NOMO-1 treated with dmso at 0.1 percent for 144 hours (cell line): ENCODE data around the gene EMD.
"Not testable (repeated sequence)": the region's sequence is repeated elsewhere in the genome, so short reads cannot be mapped to it uniquely, and the experiment has no call there.

Source experiments
- DNase-seq: peaks from one replicate; lab custom pipeline; 2025; ENCODE audit not compliant: unreplicated experiment; lab: John Stamatoyannopoulos, UW

EMD gene

DNA sequence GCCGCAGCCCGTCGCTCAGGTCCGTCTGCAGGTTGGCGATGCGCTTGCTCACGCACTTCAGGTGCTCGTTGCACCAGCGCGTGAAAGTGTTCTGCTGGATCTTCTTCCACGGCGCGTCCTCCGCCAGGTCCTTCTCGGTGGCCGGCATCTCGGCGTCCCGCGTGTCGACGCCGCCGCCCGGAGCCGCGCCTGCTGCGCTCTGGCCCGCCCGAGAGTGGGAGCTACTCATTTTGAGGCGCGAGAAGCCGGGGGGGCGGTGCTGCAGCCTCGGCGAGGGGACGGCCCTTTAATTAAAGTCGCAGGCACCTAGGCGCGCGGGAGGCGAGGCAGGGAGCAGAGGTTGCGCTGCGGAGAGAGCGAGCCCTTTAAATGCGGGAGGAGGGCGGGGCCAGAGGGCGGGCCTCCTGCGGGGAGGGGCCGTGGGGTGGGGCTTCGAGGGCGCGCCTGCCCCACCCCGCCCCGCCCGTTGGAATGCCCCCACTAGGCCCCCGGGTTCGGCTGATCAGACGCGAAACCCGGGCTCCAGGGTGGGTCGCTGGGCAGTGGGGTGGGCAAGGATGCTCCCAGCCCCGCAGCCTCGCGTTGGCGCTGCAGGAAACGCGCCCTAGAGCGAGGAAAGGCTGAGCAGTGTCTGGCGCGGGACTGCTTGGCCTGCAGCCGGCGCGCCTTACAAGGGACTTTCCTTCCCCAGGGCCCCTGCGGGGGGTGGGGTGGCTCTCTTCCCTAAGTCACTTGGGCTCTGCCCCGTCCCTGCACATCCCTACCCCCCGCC is 7.9 kb upstream of the EMD start:
- DNase-seq = peak; percentile 81

DNA sequence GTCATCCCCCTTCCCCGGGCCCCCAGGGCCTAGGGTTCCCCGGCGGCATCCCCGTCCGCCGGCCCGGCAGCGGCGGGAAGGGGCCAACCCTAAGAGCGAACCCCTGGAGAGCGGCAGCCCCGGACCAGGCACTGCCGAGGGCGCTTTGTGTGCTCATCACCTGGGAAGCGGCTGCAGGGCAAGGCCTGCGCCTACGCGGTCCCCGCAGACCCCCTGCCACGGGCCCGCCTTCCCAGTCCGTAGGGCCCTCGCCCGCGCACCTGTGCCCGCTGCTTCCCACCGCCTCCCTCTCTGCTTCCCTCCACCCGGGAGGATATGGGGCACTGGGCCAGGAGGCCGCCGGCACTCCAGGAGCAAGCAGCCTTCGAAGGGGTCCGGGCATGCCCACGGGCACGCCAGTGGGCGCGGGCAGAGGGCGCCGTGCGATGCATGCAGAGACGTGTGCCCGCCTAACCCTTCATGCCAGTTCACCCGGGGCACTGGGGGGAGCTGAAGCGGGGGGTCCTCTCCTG is 7.2 kb upstream of the EMD start:
- DNase-seq = no peak

DNA sequence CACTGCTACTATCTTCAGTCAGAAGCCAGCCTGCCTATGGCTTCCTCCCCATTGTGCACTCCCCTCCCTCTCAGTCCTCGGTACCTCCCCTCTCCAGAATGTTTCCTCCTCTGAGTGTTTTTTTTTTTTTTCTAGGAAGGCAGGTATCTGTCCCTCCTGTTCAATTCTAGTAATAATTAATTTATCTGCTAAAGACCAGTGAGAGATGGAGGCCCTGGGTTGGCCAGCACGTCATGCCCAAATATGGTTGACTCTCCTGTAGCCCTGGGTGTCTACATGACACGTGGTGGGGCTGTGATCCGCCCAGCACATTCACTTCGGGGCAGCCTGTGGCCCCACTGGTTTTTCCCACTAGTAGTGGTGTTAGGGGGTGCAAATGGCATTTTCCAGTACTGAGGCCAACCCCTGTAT is 6.5 kb upstream of the EMD start:
- no peak for DNase-seq

GRCh38 chrX:154373340-154374306 is 5.5 kb upstream of the EMD start:
- no peak for DNase-seq

DNA sequence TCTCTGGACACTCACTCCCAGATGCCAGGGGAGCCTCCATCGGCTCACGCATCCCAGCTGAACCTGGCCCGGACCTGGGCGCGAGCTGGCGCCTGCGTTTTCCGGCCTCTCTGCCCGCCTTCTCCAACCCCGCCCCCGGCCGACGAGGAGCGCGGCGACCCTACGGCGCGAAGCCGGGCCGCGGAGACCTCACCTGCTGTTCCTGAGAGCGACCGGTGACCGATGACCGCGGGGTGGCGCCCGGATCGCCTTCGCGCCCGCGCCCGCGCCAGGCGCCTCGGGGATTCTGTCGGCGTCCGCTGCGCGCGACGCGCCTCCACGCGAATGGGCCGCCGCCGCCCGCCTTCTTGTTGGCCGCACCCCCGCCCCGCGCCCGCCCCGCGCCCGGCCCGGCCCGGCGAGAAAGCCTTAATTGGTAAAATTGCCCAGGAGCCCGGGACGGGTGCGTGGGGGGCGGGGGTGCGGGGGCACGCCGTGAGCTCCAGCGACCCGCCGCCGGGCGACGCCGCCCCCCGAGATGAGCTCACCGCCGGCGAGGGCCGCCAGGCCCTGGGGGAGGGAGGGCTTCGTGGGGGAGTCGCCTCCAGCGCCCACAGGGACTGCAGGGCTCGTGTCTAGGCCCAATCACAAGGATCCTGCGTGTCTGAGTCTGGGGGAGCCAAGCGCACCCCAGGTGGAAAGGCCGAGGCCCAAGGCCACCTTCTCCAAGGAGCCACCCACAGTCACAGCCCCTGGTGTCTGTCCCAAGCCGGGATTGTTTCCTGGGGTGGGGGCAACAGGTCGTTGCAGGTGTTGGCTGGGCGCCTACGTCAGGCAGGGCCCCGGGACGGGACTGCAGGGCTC is 4.6 kb upstream of the EMD start, which contains the start of gene FLNA:
Gene FLNA, minus strand, starts transcription at position 322 of the 843 bp plus-strand sequence. CDS start 3,389 bp downstream, outside the sequence.
- no peak for DNase-seq

GRCh38 chrX:154375156-154375504 is 4.0 kb upstream of the EMD start:
- DNase-seq = no peak

- no peak for DNase-seq
Observed at GRCh38 chrX:154376774-154377173, 2.3 kb upstream of the EMD start.

GRCh38 chrX:154378059-154378798 is 866 bp upstream of the EMD start:
- no peak for DNase-seq

DNA sequence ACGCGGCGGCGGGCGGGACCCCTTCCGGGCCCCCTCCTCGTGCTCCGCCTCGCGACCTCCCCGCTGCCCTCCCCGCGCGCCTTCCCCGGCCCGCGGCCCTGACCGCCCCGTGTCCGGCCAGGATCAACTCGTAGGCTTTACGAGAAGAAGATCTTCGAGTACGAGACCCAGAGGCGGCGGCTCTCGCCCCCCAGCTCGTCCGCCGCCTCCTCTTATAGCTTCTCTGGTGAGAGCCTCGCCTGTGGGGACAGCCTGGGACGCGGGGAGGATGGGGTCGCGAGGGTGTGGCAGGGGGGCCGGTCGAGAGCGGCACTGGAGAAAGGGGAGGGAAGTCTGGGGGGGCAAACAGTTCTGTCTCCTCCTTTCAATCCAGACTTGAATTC is 465 bp downstream of the EMD start:
- DNase-seq = no peak

DNA sequence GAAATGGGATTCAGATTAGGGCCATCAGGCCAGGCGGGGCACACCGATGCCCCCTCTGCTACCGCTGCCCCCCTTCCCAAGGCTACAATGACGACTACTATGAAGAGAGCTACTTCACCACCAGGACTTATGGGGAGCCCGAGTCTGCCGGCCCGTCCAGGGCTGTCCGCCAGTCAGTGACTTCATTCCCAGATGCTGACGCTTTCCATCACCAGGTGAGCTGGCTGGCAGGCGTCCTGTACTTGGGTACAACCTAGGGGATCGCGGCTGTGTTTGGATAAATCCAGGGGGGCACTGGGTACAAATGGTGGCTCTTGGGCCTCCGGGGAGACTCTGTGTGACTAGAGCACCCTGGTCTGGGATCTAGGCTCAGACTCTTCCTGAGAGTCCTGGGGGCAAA is 1.1 kb downstream of the EMD start:
- no peak for DNase-seq

GRCh38 chrX:154380787-154381186 is 1.7 kb downstream of the EMD start:
- no peak for DNase-seq

DNA sequence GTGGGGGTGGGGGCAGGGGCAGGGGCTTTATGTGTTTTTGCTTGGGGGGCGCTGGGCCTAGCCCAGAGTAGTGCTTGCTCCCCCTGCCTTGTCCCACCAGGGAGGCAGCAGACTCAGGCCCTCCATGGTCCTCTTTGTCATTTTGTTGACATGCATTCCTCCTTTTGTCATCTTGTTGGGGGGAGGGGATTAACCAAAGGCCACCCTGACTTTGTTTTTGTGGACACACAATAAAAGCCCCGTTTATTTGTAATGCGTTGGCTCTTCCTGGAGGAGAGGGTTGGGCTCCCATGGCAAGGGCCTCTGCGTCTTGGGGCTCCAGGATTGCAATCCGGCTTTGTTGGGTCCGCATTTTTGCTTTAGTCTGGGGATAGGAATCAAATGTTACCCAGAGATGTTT is 2.2 kb downstream of the EMD start:
- DNase-seq = no peak

- no peak for DNase-seq
Observed at GRCh38 chrX:154382483-154383069, 3.5 kb downstream of the EMD start.

GRCh38 chrX:154383359-154384283 is 4.5 kb downstream of the EMD start:
- no peak for DNase-seq

DNA sequence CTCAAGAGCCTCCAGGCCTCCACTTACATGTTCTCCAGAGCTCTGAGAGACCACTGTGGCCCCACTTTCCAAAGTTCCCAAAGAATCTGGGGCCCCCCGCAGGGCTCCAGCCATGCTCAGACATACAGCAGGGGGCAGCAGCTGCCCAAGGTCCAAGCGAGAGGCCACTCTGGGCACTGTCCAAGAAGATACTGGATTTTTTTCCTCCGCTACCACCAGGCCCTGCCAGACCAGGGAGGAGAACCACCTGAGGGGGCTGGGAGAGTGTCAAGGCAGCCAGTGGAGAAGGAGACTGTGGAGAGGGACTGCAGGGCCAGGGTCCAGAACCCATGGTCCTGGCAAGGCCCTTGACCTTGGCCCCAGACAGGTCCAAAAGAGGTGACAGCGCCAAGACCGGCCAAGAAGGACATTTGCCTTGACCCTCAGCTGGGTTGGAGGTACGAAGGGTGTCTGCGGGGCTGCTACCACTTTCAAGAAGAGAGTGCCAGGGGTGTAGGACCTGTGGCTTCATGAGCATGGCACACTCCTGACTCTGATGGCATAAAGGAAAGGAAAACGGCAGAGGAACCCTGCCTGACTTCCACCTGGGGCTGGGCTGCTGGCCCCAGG is 5.3 kb downstream of the EMD start:
- DNase-seq = no peak

DNA sequence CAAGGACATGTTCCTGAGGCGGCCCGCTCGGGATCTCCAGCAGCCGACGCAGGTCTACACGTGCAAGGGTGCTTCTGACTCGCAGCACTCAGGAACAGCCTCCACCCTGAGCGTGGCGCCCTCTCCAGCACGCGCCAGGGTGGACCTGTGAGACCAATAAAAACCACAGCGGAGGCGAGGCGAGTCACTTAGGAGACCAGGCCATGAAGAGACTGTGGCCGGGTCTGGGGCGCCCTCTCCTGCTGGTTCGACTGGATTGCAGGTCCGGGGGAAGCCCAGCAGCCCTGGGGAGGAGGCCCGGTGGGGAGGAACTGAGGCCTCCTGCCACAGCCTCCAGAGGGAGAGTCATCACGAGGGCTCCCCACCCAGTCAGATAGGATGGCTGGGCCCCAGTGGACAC is 9.0 kb downstream of the EMD start:
- DNase-seq = not testable (repeated sequence)

DNA sequence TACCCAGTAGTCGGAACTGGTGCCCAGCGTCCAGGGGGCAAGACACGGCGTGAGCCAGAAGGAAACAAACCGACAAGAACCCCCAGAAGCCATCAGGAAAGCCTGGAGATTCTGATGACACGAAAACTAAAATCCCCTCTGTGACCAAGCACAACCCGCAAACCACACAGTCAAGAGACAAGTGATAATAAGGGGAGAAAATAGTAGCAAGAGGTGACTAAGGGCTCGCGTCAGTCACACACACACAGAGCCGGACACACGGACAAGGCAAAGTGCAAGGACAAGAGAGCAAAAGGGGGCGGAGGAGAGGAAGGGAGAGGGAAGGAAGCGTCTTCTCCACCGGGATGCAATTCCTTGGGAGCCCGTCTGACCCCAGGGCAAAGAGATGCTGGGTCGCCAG is 9.6 kb downstream of the EMD start:
- not testable (repeated sequence) for DNase-seq
